Measurements from ENCODE around the gene AGK.

- no peak for TF ChIP-seq CTCF (IDR thresholded peaks at IDR 0.05)
- no peak for TF ChIP-seq POLR2A (IDR thresholded peaks at IDR 0.05)
Observed at GRCh38 chr7:141664450-141664849, 113.2 kb downstream of the AGK start.

All from Peyer's patch (tissue), 4 donors.